Measurements from ENCODE around the gene SRGAP2B.
"Not testable (repeated sequence)": the region's sequence is repeated elsewhere in the genome, so short reads cannot be mapped to it uniquely, and the experiment has no call there.

DNA sequence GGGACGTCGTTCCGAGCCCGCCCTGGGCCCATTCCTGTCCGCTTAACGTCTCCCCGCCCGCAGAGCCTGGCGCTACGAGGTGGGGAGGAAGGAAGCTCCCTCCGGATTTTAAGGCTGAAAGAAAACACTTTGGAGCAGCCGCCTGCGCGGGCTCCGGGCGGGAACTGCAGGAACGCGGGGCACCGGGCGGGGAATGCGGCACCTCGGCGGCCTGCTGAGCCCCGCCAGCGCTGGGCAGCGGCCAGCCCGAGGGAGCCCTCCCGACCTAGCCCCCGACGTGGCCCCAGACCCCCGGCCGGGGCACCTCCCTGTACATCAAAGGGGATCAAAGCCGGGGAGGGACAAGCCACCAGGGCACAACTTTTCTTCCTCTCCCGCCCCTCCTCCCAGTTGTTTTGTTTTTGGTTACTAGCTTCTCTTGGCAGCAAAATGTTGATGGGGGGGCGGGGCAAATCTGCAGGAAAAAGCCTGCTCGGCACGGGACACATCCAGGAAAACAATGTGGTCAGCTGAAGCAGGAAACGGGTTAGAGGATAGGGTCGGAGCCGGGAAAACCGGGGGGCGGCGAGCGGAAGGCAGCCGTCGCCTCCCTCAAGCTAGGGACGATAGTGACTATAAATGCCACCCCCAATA is 1.5 kb downstream of the SRGAP2B start:
- TF ChIP-seq RFX5 (IDR thresholded peaks at IDR 0.05; ENCODE audit: low read depth, low read length); POLR2AphosphoS5 (IDR thresholded peaks at IDR 0.05; ENCODE audit: low read length); YY1 (IDR thresholded peaks at IDR 0.05; ENCODE audit: low read depth, low read length); MXI1 (IDR thresholded peaks at IDR 0.05; ENCODE audit: low read depth, low read length); SPI1 (IDR thresholded peaks at IDR 0.05; ENCODE audit: borderline replicate concordance, insufficient read depth, low read depth, low read length); BHLHE40 (IDR thresholded peaks at IDR 0.05; ENCODE audit: borderline replicate concordance in 1 of 2, low read depth in 2 of 2, low read length in 1 of 2): not testable (repeated sequence)

All from GM12878 (cell line).